Fibroblast of lung (primary cell): ENCODE measurements around the gene GNG13.

Experiments used
- CTCF ChIP-seq, 2 donors: IDR thresholded peaks in 1 of 2; conservative IDR thresholded peaks in 1 of 2; 1 replicate in 1 of 2; 2 replicates in 1 of 2; pipeline ENCODE4 v1.5.1; 2011 to 2012; ENCODE audit warnings: low read length in 2 of 2, control low read depth in 1 of 2, inconsistent platforms in 1 of 2, low read depth in 1 of 2, mild to moderate bottlenecking in 1 of 2
- EZH2 ChIP-seq: IDR thresholded peaks from 2 replicates; pipeline ENCODE4 v1.5.1; 2012; ENCODE audit warnings: low read length, control low read depth, mild to moderate bottlenecking; ENCODE audit errors: missing control alignments

GRCh38 chr16:848510-849253 lies 48.1 kb upstream of the GNG13 start:
- TF ChIP-seq CTCF (conservative IDR thresholded peaks at IDR 0.05 in 1 of 2, IDR thresholded peaks at IDR 0.05 in 1 of 2; ENCODE audit: low read depth in 1 of 2, low read length in 2 of 2) (no peak), EZH2 (no peak)
